ENCODE measurements around the gene GFER.
A peak's percentile ranks its signal among the peaks of the same experiment; 100 is the strongest.

Gene GFER

DNA sequence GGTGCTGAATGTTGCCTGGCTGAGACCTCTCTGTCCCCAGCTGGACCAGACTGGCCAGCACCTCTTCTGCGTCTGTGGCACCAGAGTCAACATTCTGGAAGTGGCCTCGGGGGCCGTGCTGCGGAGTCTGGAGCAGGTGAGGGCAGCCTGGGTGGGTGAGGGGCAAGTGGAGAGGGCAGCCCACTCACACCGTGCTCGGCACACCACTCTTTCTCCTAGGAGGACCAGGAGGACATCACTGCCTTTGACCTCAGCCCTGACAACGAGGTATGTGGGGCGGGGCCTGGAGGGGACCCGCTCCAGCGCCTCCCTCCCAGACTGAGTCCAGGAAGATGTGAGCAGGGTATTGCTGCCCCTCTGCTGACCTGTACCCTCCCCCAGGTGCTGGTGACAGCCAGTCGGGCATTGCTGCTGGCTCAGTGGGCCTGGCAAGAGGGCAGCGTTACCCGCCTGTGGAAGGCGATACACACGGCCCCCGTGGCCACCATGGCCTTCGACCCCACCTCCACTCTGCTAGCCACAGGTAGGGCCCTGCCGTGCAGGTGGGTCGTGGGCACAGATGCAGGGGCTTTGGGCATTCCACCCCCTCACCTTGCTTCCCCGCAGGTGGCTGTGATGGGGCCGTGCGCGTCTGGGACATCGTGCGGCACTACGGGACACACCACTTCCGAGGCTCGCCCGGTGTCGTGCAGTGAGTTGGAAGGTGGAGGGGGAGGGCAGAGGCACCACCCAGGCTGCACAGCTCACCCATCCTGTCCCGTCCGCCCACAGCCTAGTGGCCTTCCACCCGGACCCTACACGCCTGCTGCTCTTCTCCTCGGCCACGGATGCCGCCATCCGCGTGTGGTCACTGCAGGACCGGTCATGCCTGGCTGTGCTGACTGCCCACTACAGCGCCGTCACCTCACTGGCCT lies 9.6 kb upstream of the GFER start:
- CTCF ChIA-PET = interaction anchor here (0.6 kb wide), 1 partner anchor 96 kb away, joined by 3 read pairs; no protein-coding TSS in a partner anchor

GRCh38 chr16:1975432-1976215 lies 8.4 kb upstream of the GFER start:
- Histone ChIP-seq H3K9me3 (ENCODE audit: control insufficient read depth, insufficient read depth, low read depth, low read length) (no peaks in the 10 kb centered on the region), H3K4me3 (ENCODE audit: low read depth, low read length) (no peak overlapping the region), H3K27ac (ENCODE audit: extremely low read depth, low read depth, low read length) (no peak overlapping the region), H3K36me3 (ENCODE audit: control insufficient read depth in 2 of 2, insufficient read depth in 1 of 2, low read length in 2 of 2) (peaks cover 0 to 59% of the 10 kb centered on the region in 2 experiments; a peak in 1 of 3 replicates), H3K4me1 (ENCODE audit: control insufficient read depth, insufficient read depth, low read length) (no peaks in the 10 kb centered on the region)
- POLR2A ChIA-PET = interaction anchor here (1.2 to 10.1 kb wide), 2 partner anchors 10 to 180 kb away, joined by 4 to 76 read pairs; partner anchors contain the start of genes RPS2 and TRAF7
- TF ChIP-seq, protein P1, sequence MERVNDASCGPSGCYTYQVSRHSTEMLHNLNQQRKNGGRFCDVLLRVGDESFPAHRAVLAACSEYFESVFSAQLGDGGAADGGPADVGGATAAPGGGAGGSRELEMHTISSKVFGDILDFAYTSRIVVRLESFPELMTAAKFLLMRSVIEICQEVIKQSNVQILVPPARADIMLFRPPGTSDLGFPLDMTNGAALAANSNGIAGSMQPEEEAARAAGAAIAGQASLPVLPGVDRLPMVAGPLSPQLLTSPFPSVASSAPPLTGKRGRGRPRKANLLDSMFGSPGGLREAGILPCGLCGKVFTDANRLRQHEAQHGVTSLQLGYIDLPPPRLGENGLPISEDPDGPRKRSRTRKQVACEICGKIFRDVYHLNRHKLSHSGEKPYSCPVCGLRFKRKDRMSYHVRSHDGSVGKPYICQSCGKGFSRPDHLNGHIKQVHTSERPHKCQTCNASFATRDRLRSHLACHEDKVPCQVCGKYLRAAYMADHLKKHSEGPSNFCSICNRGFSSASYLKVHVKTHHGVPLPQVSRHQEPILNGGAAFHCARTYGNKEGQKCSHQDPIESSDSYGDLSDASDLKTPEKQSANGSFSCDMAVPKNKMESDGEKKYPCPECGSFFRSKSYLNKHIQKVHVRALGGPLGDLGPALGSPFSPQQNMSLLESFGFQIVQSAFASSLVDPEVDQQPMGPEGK (tag by site-specific recombination; IDR thresholded peaks at IDR 0.05) = no peak
- TF ChIP-seq, protein P2, sequence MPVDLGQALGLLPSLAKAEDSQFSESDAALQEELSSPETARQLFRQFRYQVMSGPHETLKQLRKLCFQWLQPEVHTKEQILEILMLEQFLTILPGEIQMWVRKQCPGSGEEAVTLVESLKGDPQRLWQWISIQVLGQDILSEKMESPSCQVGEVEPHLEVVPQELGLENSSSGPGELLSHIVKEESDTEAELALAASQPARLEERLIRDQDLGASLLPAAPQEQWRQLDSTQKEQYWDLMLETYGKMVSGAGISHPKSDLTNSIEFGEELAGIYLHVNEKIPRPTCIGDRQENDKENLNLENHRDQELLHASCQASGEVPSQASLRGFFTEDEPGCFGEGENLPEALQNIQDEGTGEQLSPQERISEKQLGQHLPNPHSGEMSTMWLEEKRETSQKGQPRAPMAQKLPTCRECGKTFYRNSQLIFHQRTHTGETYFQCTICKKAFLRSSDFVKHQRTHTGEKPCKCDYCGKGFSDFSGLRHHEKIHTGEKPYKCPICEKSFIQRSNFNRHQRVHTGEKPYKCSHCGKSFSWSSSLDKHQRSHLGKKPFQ (tag by site-specific recombination; IDR thresholded peaks at IDR 0.05) = no peak
- TF ChIP-seq SCRT1 (tag by site-specific recombination; IDR thresholded peaks at IDR 0.05; ENCODE audit: borderline replicate concordance) = peak; percentile 76; the same call in 1 of the 2 replicates
- TF ChIP-seq PRDM10 (tag by site-specific recombination; IDR thresholded peaks at IDR 0.05) = no peak
- TF ChIP-seq SCRT2 (tag by site-specific recombination; IDR thresholded peaks at IDR 0.05) = peak; percentile 93
- CTCF ChIA-PET = interaction anchor here (0.5 kb wide), 1 partner anchor 7 kb away, joined by 4 read pairs; no protein-coding TSS in a partner anchor

More for the DNA sequence above, 9.6 kb upstream of the GFER start:
- Histone ChIP-seq H3K4me1 (ENCODE audit: control insufficient read depth, insufficient read depth, low read length) (no peaks in the 10 kb centered on the region), H3K4me3 (ENCODE audit: low read depth, low read length) (no peak overlapping the region), H3K9me3 (ENCODE audit: control insufficient read depth, insufficient read depth, low read depth, low read length) (no peaks in the 10 kb centered on the region), H3K27ac (ENCODE audit: extremely low read depth, low read depth, low read length) (no peak overlapping the region), H3K36me3 (ENCODE audit: control insufficient read depth in 2 of 2, insufficient read depth in 1 of 2, low read length in 2 of 2) (peaks cover 0 to 54% of the 10 kb centered on the region in 2 experiments; a peak in 1 of 3 replicates)
- POLR2A ChIA-PET = interaction anchor here (10.1 kb wide), 1 partner anchor 9 kb away, joined by 76 read pairs; the partner anchor contains the start of gene RPS2
- TF ChIP-seq CTCF (tag by site-specific recombination; IDR thresholded peaks at IDR 0.05) = no peak
- no peak for TF ChIP-seq ZBTB17 (tag by site-specific recombination; IDR thresholded peaks at IDR 0.05)

- POLR2A ChIA-PET = interaction anchor here (0.5 to 10.1 kb wide), 3 partner anchors 11 to 179 kb away, joined by 4 to 76 read pairs (median 6); partner anchors contain the start of genes RPS2 and TRAF7
- Histone ChIP-seq H3K4me1 (ENCODE audit: control insufficient read depth, insufficient read depth, low read length) (no peaks in the 10 kb centered on the region), H3K36me3 (ENCODE audit: control insufficient read depth in 2 of 2, insufficient read depth in 1 of 2, low read length in 2 of 2) (peaks cover 0 to 59% of the 10 kb centered on the region in 2 experiments; a peak in 1 of 3 replicates), H3K27ac (ENCODE audit: extremely low read depth, low read depth, low read length) (no peak overlapping the region), H3K4me3 (ENCODE audit: low read depth, low read length) (no peak overlapping the region), H3K9me3 (ENCODE audit: control insufficient read depth, insufficient read depth, low read depth, low read length) (no peaks in the 10 kb centered on the region)
- CTCF ChIA-PET = no interaction called here
- TF ChIP-seq ZNF175 (tag by site-specific recombination; IDR thresholded peaks at IDR 0.05) = no peak
- TF ChIP-seq, protein P3, sequence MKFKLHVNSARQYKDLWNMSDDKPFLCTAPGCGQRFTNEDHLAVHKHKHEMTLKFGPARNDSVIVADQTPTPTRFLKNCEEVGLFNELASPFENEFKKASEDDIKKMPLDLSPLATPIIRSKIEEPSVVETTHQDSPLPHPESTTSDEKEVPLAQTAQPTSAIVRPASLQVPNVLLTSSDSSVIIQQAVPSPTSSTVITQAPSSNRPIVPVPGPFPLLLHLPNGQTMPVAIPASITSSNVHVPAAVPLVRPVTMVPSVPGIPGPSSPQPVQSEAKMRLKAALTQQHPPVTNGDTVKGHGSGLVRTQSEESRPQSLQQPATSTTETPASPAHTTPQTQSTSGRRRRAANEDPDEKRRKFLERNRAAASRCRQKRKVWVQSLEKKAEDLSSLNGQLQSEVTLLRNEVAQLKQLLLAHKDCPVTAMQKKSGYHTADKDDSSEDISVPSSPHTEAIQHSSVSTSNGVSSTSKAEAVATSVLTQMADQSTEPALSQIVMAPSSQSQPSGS (tag by site-specific recombination; IDR thresholded peaks at IDR 0.05; ENCODE audit: low read depth) = no peak
These were observed 7.8 kb upstream of the GFER start for GRCh38 chr16:1976216-1976520.
